ENCODE data around the gene SHISA2.
"Not testable (repeated sequence)": the region's sequence is repeated elsewhere in the genome, so short reads cannot be mapped to it uniquely, and the experiment has no call there.

The SHISA2 gene

DNA sequence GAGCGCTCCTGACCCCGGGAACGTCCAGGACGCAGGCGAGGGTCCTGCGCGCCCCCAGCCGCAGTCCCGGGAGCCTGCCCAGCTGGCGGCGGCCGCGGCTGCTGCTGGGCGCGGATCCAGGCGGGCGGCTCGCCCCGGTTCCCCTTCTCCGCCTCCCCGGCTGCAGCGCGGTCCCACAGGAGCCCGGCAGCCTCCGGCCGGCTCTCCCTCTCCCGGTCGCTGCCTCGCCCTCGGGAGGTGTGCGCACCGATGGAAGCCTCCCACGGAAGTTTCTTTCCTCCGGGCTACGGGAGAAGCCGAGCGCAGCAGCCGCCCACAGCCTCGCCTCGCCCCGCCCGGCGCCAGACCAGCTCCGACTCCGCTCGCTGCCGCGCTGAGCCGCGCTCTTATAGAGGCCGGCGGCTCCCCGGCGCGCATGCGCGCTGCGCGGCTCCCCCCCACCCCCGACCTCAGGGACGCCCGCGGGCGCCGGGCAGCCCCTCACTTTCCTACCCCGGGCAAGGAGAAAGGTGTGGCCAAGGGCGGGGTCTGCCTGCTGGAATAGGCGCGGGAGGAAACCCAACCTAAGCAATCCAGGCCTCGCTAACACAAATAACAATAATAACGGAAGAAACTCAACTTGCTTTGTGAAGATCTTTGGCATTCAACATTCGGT, at the start of gene SHISA2:
SHISA2 (minus strand) TSS at position 360 of the 655 bp plus-strand sequence. CDS start 1,041 bp downstream, outside the sequence.
- no peak for TF ChIP-seq CTCF (IDR thresholded peaks at IDR 0.05; ENCODE audit: insufficient read depth, missing control alignments)
- no peak for FAIRE-seq
- DNase-seq (ENCODE audit: insufficient read length, low spot score): peak; percentile 36

DNA sequence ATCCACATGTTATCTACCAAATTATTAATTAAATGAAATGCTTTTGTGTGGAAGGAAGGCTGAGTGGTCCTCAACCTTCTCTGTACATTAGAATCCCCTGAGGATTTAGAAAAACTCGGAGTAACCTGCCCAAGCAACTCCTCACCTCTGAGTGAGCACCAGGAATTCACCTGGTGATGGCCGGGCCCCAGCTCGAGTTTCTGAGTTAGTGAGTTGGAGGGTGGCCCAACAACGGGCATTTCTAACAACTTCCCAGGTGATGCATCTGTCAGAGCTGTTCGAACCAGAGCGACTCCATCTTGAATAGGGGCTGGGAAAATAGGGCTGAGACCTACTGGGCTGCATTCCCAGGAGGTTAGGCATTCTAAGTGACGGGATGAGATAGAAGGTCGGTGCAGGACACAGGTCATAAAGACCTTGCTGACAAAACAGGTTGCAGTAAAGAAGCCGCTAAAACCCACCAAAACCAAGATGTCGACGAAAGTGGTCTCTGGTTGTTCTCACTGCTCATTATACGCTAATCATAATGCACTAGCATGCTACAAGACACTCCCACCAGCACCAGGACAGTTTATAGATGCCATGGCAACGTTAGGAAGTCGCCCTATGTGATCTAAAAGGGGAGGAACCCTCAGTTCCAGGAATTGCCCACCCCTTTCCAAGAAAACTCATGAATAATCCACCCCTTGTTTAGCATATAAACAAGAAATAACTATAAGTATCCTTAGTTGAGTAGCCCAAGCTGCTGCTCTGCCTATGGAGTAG, 44.2 kb upstream of the SHISA2 start:
- DNase-seq (ENCODE audit: insufficient read length, low spot score) (no peak), FAIRE-seq (no peak)
- TF ChIP-seq CTCF (IDR thresholded peaks at IDR 0.05; ENCODE audit: insufficient read depth, missing control alignments): no peak

GRCh38 chr13:26095338-26095737, 43.5 kb upstream of the SHISA2 start:
- DNase-seq (ENCODE audit: insufficient read length, low spot score) (no peak), FAIRE-seq (no peak)
- TF ChIP-seq CTCF (IDR thresholded peaks at IDR 0.05; ENCODE audit: insufficient read depth, missing control alignments): peak; percentile 10

- not testable (repeated sequence) for FAIRE-seq
Observed at GRCh38 chr13:26076821-26077220, 25.0 kb upstream of the SHISA2 start.

GRCh38 chr13:26075498-26075897, 23.7 kb upstream of the SHISA2 start:
- no peak for FAIRE-seq
- DNase-seq (ENCODE audit: insufficient read length, low spot score): no peak
- TF ChIP-seq CTCF (IDR thresholded peaks at IDR 0.05; ENCODE audit: insufficient read depth, missing control alignments): no peak

More at GRCh38 chr13:26076821-26077220, 25.0 kb upstream of the SHISA2 start:
- not testable (repeated sequence) for DNase-seq (ENCODE audit: insufficient read length, low spot score)

- no peak for DNase-seq (ENCODE audit: insufficient read length, low spot score)
- no peak for TF ChIP-seq CTCF (IDR thresholded peaks at IDR 0.05; ENCODE audit: insufficient read depth, missing control alignments)
- no peak for FAIRE-seq
Observed at GRCh38 chr13:26074706-26075105, 22.9 kb upstream of the SHISA2 start.

DNA sequence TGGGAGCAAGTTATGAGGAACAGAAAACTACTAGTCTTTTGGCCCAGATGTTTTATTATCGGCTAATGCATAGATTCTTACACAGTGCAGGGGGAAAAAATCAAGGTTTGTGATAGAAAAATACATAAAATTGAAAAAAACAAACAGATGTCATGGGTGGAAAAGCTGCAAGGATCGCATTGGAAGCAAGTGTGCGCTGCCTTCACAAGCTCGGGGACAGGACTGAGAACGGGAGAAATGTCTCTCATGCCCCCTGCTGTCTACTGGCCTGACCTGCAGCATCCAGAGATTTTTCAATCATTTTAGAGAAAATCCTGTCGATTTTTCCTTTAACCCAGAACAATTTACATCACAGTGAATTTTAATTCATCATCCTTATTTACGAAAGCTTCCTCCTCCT, 20.5 kb upstream of the SHISA2 start:
- FAIRE-seq: peak; percentile 83
- DNase-seq (ENCODE audit: insufficient read length, low spot score): not testable (repeated sequence)

DNA sequence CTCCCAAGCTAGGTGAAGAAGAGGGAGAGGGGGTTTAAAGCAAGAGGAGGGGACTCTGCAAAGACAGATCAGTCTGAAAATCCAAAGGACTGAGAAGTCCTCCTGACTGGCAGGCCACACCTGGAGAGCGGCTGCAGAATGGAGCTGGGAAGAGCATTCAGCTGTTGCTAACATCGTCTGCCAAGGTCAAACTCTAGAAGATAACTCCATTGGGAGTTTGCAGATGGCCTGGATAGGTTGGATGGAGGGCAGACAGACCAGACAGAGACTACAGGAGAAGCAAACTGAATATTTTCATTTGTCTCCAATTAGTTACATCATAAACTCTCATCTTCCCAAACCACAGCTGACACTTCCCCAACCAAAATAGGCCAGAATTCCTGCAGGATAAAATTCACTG, 19.9 kb upstream of the SHISA2 start:
- DNase-seq (ENCODE audit: insufficient read length, low spot score) (no peak), FAIRE-seq (no peak)
- no peak for TF ChIP-seq CTCF (IDR thresholded peaks at IDR 0.05; ENCODE audit: insufficient read depth, missing control alignments)

GRCh38 chr13:26069642-26070041, 17.8 kb upstream of the SHISA2 start:
- DNase-seq (ENCODE audit: insufficient read length, low spot score); FAIRE-seq: not testable (repeated sequence)

GRCh38 chr13:26068372-26068771, 16.6 kb upstream of the SHISA2 start:
- not testable (repeated sequence) for FAIRE-seq; DNase-seq (ENCODE audit: insufficient read length, low spot score)
